GM12875 (cell line): ENCODE measurements around the gene GRPEL1.

Source experiments
- H3K4me3 ChIP-seq: one replicate; pipeline ENCODE4 v1.5.1; 2011; ENCODE audit warnings: low read depth, low read length, control low read depth
- TF ChIP-seq, protein P1 (sequence below): IDR thresholded peaks from 2 replicates; pipeline ENCODE4 v1.5.1; 2011; ENCODE audit warnings: low read depth, mild to moderate bottlenecking, control low read depth, inconsistent platforms, low read length, moderate library complexity, borderline replicate concordance; ENCODE audit not compliant: insufficient read depth

GRPEL1 gene

DNA sequence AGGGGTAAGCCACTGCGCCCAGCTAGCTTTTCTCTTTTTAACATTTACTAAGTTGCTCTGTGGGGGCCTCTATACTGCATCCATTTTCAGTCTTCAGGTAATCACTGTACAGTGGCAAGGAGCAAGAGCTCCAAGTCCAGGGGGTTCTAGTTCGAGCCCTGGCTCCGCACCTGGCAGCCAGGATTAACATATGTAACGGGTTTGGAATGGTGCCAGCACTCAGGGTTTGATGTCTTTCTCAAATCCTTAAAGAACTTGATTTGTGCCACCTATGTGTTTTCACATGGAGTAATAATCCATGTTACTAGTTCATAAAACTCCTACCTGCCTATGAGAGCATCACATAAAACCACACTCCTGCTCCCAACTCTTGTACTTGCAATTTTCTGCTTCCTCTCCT, 4.5 kb downstream of the GRPEL1 start:
- TF ChIP-seq, protein P1, sequence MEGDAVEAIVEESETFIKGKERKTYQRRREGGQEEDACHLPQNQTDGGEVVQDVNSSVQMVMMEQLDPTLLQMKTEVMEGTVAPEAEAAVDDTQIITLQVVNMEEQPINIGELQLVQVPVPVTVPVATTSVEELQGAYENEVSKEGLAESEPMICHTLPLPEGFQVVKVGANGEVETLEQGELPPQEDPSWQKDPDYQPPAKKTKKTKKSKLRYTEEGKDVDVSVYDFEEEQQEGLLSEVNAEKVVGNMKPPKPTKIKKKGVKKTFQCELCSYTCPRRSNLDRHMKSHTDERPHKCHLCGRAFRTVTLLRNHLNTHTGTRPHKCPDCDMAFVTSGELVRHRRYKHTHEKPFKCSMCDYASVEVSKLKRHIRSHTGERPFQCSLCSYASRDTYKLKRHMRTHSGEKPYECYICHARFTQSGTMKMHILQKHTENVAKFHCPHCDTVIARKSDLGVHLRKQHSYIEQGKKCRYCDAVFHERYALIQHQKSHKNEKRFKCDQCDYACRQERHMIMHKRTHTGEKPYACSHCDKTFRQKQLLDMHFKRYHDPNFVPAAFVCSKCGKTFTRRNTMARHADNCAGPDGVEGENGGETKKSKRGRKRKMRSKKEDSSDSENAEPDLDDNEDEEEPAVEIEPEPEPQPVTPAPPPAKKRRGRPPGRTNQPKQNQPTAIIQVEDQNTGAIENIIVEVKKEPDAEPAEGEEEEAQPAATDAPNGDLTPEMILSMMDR, result no peak
- no peak overlapping the region for H3K4me3 ChIP-seq

DNA sequence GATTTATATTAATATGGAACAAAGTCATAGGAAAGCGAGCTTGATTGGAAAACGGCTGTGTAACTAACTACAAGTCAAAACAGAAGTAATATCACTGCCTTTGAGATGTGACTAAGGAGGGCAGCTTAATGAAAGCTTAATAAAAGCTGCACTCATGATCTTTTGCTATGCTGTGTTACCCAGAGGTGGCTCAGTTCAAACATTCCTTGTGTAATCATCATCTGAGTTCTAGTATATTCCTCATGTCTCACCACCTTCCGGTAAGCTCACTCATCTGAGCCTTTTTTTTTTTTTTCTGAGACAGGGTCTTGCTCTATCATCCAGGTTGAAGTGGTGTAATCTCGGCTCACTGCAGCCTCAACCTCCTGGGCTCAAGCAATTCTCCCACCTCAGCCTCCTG, 5.0 kb downstream of the GRPEL1 start:
- TF ChIP-seq, protein P1, result no peak
- no peak overlapping the region for H3K4me3 ChIP-seq

DNA sequence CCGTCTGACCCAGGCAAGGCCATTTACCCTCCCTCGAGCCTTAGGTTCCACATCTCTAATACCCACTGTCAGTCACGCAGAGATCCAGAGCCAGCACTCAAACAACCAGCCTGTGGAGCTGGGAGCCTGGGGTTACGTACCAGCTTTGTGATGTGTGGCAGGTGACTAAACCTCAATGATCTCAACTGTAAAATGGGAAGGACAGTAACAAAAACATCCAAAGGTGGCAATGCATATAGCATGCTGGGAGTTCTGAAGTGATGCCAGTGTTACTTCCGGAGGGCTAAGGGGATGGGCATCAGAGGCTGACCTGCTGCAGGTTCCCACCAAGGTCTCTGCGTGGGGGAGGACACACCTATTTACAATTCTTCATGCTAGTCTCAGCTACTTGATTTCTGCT, 6.0 kb downstream of the GRPEL1 start:
- TF ChIP-seq, protein P1, result no peak
- no peak overlapping the region for H3K4me3 ChIP-seq

DNA sequence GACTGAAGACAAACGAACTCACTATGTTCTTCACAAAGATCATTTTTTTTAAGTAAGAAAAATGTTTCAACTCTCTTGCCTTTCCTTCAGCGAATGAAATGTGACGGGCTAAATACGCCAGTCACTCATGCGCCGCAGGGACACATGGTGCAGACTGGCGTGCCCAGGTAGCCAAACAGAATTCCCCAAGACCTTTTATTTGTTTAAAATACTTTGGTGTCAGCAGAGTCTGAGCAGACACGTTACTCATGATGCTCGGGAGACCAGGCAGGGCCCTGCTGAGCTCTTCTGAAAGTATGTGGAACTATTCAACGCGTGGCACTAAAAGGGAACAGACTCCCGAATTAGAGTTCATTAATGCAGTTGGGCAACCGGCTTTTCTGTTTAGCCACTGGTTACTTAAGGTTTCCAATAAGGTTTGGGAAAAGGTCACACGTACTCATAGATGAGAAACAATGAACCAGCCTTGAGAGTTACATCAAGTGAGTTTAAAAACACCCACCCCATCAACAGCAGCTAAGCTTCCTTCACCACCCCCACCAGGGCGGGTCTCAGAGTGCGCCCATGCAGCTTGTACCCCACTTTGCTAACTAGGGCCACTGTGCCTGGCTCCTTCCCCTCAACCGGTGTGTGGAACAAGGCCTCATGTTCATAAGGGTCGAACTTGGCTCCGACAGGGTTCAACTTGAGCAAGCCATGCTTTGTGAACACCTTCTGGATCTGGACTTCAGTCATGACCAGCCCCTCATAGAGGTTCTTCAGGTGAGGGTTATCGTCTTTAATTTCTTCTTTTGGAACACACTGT, 7.3 kb downstream of the GRPEL1 start:
- no peak overlapping the region for H3K4me3 ChIP-seq
- TF ChIP-seq, protein P1, result no peak

DNA sequence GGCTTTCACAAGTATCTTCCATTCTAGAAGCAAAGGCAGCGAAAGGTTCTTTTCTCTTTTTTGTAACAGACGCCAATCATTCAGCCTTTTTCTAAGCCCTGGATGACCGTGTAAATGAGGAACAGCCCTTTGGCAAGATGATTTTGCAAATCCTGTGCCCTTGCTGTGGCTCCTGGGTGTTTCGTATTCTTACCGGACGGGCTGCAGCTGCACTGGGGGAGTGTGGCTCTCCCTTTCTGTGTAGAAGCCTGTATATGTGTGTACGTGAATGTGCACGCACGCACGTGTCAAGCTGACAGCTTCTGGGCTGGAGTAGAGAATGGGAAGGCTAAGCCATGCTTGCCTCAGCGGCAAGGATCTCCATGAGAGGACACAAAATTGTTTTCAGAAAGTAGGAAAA, 8.2 kb downstream of the GRPEL1 start:
- TF ChIP-seq, protein P1, result no peak
- H3K4me3 ChIP-seq, result no peak overlapping the region

DNA sequence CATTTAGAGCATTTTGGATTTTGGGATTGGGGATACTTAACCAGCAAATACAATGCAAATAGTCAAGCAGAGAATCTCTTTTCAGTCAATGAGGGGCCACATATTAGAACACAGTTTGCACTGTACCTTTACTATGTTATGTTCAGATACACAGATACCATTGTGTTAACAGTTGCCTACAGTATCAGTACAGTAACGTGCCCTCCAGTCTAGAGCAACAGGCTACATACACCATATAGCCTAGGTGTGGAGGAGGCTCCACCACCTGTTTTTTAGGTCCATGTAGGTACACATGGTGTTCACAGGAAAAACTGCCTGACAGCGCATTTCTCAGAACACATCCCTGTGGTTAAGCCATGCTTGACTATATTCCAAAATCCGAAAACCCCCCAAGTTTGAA, 9.1 kb downstream of the GRPEL1 start:
- TF ChIP-seq, protein P1, result no peak

DNA sequence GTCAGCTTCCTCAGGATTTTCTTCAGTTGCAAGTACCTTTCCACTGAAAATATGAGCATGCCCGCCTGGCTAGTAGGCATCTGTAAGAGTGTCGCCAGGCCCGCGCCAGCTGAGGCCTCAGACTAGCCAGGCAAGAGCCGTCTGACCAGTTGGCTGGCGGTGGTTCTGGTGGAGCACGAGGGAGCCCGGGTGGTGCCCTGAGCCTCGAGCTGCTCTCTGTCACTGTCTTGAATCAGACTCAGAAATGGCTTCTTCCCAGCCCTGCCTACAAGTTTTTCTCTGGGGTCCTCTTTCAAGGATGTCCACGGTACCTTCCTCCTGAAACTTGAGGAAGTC, 11.9 kb downstream of the GRPEL1 start:
- TF ChIP-seq, protein P1, result no peak
- no peak overlapping the region for H3K4me3 ChIP-seq

More for the DNA sequence above, 9.1 kb downstream of the GRPEL1 start:
- H3K4me3 ChIP-seq, result no peak overlapping the region
